Hepatocyte (in vitro differentiated cells): Measurements from ENCODE around the gene C1orf21.

Experiments
- CTCF ChIP-seq: fragments of 200-600 bp; sonication (generic); IDR thresholded peaks from 2 replicates; pipeline ENCODE4 v1.5.1; 2016; ENCODE audit warnings: antibody characterized with exemption, mild to moderate bottlenecking; ENCODE audit not compliant: poor library complexity
- EZH2 ChIP-seq: fragments of 200-600 bp; sonication (generic); IDR thresholded peaks from 2 replicates; pipeline ENCODE4 v1.6.1; 2016; ENCODE audit warnings: antibody characterized with exemption, mild to moderate bottlenecking, borderline replicate concordance

- no peak for TF ChIP-seq CTCF
- TF ChIP-seq EZH2, result no peak
Measured at GRCh38 chr1:184507165-184507564, 120.3 kb downstream of the C1orf21 start.
